Fibroblast of lung (primary cell): ENCODE results near the gene DCDC2. TPM values are rescaled to one million over a fixed set of nuclear protein-coding genes. Genes with fewer than 3 reads are reported as not detected.

Experiments used
- DNase-seq, 2 donors: peaks; one replicate each; pipeline versions ENCODE4 v3.0.0 to v3.0.0-alpha.2; 2010; ENCODE audit warnings: low read depth in 2 of 2
- H2AFZ ChIP-seq: 2 replicates; pipeline ENCODE4 v1.5.1; 2012; ENCODE audit warnings: low read length, control low read depth, inconsistent platforms
- H3K27ac ChIP-seq: 2 replicates; pipeline ENCODE4 v1.5.1; 2011; ENCODE audit warnings: low read length, control low read depth; ENCODE audit not compliant: insufficient read depth
- H3K27me3 ChIP-seq: 2 replicates; pipeline ENCODE4 v1.5.1; 2011; ENCODE audit warnings: mild to moderate bottlenecking, low read length; ENCODE audit not compliant: control insufficient read depth, insufficient read depth
- H3K36me3 ChIP-seq: 2 replicates; pipeline ENCODE4 v1.5.1; 2011; ENCODE audit warnings: low read length; ENCODE audit not compliant: control insufficient read depth, insufficient read depth
- H3K4me1 ChIP-seq: 2 replicates; pipeline ENCODE4 v1.5.1; 2011; ENCODE audit warnings: low read length; ENCODE audit not compliant: control insufficient read depth, insufficient read depth; ENCODE audit errors: extremely low read depth
- H3K4me2 ChIP-seq: 2 replicates; pipeline ENCODE4 v1.5.1; 2011; ENCODE audit warnings: low read length, control low read depth; ENCODE audit not compliant: insufficient read depth; ENCODE audit errors: extremely low read depth
- H3K4me3 ChIP-seq, 4 experiments: fragments of 200-600 bp in 1 of 4; sonication (generic) in 1 of 4; replicated peaks in 1 of 4; 2 replicates each; pipeline ENCODE4 v1.5.1; 2011 to 2016; ENCODE audit warnings: low read length in 4 of 4, low read depth in 3 of 4, mild to moderate bottlenecking in 3 of 4, control low read depth in 2 of 4, inconsistent platforms in 1 of 4, mixed read lengths in 1 of 4; ENCODE audit not compliant: insufficient read depth in 1 of 4; ENCODE audit errors: control extremely low read depth in 1 of 4
- H3K79me2 ChIP-seq: 2 replicates; pipeline ENCODE4 v1.5.1; 2012; ENCODE audit warnings: mild to moderate bottlenecking, low read length, inconsistent platforms; ENCODE audit not compliant: control insufficient read depth, insufficient read depth
- H3K9ac ChIP-seq: 2 replicates; pipeline ENCODE4 v1.5.1; 2011; ENCODE audit warnings: mild to moderate bottlenecking, low read length, control low read depth; ENCODE audit not compliant: insufficient read depth
- H3K9me3 ChIP-seq: 2 replicates; pipeline ENCODE4 v1.5.1; 2012; ENCODE audit warnings: low read depth, low read length; ENCODE audit not compliant: control insufficient read depth, insufficient read depth
- H4K20me1 ChIP-seq: 2 replicates; pipeline ENCODE4 v1.5.1; 2011; ENCODE audit warnings: low read length; ENCODE audit not compliant: control insufficient read depth, insufficient read depth; ENCODE audit errors: extremely low read depth
- EZH2 ChIP-seq: IDR thresholded peaks from 2 replicates; pipeline ENCODE4 v1.5.1; 2012; ENCODE audit warnings: low read length, control low read depth, mild to moderate bottlenecking; ENCODE audit errors: missing control alignments
- polyA plus RNA-seq, 2 donors: library from polyadenylated mRNA; depleted of rRNA in 1 of 2; stranded (reverse) in 1 of 2; unstranded in 1 of 2; fragments of >200 nt; gene quantifications; 2 replicates each; pipeline ENCODE4 v1.2.1, GENCODE V29; 2011 to 2012; ENCODE audit warnings: missing spikeins in 1 of 2
- total RNA-seq: library from RNA; depleted of rRNA; stranded (reverse); fragments of >200 nt; gene quantifications from 2 replicates; pipeline ENCODE4 v1.2.1, GENCODE V29; 2014
- TF ChIP-seq, protein P1 (sequence below), 2 donors: IDR thresholded peaks in 1 of 2; conservative IDR thresholded peaks in 1 of 2; 1 replicate in 1 of 2; 2 replicates in 1 of 2; pipeline ENCODE4 v1.5.1; 2011 to 2012; ENCODE audit warnings: low read length in 2 of 2, control low read depth in 1 of 2, inconsistent platforms in 1 of 2, low read depth in 1 of 2, mild to moderate bottlenecking in 1 of 2

Gene DCDC2
- total and polyA plus RNA-seq, 2 donors (not counting 1 experiment from before 2014, with no cell fraction given) = 0.01 TPM; not detected in 1

DNA sequence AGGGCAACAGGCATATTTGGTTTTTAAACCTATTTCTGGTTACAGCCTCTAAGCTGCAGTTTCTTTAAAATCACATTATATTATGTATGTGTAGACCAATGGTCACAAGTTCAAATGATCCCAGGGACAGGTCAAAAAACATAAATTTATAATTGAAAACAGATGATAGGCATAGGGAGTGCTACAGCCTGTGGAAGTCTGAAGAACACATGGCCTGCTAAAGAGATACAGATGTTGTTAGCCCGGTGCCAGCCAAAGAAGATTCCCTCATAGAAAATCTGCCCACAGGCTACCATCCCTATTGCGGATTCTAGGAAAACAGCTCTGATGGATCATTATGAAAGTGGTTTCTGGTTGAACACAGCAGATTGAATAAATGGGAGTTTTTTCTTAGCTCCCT lies 166.5 kb downstream of the DCDC2 start:
- TF ChIP-seq EZH2 = no peak
- TF ChIP-seq, protein P1, sequence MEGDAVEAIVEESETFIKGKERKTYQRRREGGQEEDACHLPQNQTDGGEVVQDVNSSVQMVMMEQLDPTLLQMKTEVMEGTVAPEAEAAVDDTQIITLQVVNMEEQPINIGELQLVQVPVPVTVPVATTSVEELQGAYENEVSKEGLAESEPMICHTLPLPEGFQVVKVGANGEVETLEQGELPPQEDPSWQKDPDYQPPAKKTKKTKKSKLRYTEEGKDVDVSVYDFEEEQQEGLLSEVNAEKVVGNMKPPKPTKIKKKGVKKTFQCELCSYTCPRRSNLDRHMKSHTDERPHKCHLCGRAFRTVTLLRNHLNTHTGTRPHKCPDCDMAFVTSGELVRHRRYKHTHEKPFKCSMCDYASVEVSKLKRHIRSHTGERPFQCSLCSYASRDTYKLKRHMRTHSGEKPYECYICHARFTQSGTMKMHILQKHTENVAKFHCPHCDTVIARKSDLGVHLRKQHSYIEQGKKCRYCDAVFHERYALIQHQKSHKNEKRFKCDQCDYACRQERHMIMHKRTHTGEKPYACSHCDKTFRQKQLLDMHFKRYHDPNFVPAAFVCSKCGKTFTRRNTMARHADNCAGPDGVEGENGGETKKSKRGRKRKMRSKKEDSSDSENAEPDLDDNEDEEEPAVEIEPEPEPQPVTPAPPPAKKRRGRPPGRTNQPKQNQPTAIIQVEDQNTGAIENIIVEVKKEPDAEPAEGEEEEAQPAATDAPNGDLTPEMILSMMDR (conservative IDR thresholded peaks at IDR 0.05 in 1 of 2, IDR thresholded peaks at IDR 0.05 in 1 of 2; ENCODE audit: low read depth in 1 of 2, low read length in 2 of 2) = no peak
- Histone ChIP-seq H3K27me3 (no peaks in the 10 kb centered on the region), H3K4me1 (no peaks in the 10 kb centered on the region), H3K36me3 (no peaks in the 10 kb centered on the region), H3K79me2 (no peaks in the 10 kb centered on the region), H4K20me1 (no peaks in the 10 kb centered on the region), H3K4me3 (no peak overlapping the region), H3K27ac (no peak overlapping the region), H2AFZ (no peak overlapping the region), H3K9ac (no peak overlapping the region), H3K4me2 (no peak overlapping the region), H3K9me3 (no peaks in the 10 kb centered on the region)
- DNase-seq = no peak

GRCh38 chr6:24188578-24189080 lies 169.2 kb downstream of the DCDC2 start:
- Histone ChIP-seq H3K4me1 (no peaks in the 10 kb centered on the region), H3K79me2 (no peaks in the 10 kb centered on the region), H3K4me2 (no peak overlapping the region), H3K27me3 (no peaks in the 10 kb centered on the region), H3K27ac (no peak overlapping the region), H3K36me3 (no peaks in the 10 kb centered on the region), H2AFZ (no peak overlapping the region), H4K20me1 (no peaks in the 10 kb centered on the region), H3K9ac (no peak overlapping the region), H3K9me3 (no peaks in the 10 kb centered on the region), H3K4me3 (no peak overlapping the region)
- TF ChIP-seq, protein P1 (conservative IDR thresholded peaks at IDR 0.05 in 1 of 2, IDR thresholded peaks at IDR 0.05 in 1 of 2; ENCODE audit: low read depth in 1 of 2, low read length in 2 of 2) = no peak
- no peak for TF ChIP-seq EZH2
- no peak for DNase-seq

DNA sequence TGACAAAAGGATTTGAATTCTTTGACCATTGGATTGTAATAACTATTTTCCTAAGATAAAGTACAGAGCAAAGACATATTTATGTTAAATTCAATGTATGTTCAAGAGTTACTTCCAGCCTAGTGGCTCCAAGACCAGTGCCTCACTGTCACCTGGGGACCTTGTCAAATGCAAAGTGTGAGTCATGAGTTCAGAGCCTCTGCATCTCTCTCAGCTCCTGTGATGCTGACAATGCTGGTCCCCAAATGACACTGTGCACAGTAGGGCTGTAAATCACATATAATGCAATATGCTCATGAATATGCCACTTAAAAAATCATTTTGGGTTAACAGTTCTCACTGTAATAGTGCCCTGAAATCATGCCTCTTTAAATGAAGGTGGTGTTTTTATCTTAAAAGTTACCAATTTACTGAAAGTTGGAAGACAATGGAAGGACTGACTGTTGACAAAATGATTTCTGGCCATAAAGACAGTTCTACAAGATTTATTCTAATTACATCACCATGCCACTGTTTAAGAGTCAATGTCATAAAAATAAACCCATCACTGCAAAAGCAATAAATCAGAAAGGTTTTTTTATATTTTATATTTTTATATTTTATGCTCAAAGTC lies 169.8 kb downstream of the DCDC2 start:
- Histone ChIP-seq H3K79me2 (no peaks in the 10 kb centered on the region), H4K20me1 (no peaks in the 10 kb centered on the region), H2AFZ (no peak overlapping the region), H3K36me3 (no peaks in the 10 kb centered on the region), H3K9ac (no peak overlapping the region), H3K27me3 (no peaks in the 10 kb centered on the region), H3K4me2 (no peak overlapping the region), H3K4me1 (no peaks in the 10 kb centered on the region), H3K27ac (no peak overlapping the region), H3K9me3 (no peaks in the 10 kb centered on the region), H3K4me3 (no peak overlapping the region)
- TF ChIP-seq, protein P1 (conservative IDR thresholded peaks at IDR 0.05 in 1 of 2, IDR thresholded peaks at IDR 0.05 in 1 of 2; ENCODE audit: low read depth in 1 of 2, low read length in 2 of 2) = no peak
- no peak for TF ChIP-seq EZH2
- no peak for DNase-seq
